HG03521 (cell line): Measurements from ENCODE around the gene LAMP2.
"Not testable (repeated sequence)": the region's sequence is repeated elsewhere in the genome, so short reads cannot be mapped to it uniquely, and the experiment has no call there.

Experiments used
- ATAC-seq: cut with Tn5 transposase; IDR thresholded peaks from one replicate; pipeline ENCODE4 v1.9.1; 2021; ENCODE audit warnings: mild to moderate bottlenecking, moderate library complexity; ENCODE audit not compliant: unreplicated experiment

LAMP2 gene

GRCh38 chrX:120468825-120469525 lies at the start of gene LAMP2:
TSS of gene LAMP2 (minus strand) at chrX:120469296. CDS start at chrX:120469169, 127 bp downstream.
- ATAC-seq: peak; percentile 95

GRCh38 chrX:120517936-120518335 lies 48.8 kb upstream of the LAMP2 start:
- no peak for ATAC-seq

- ATAC-seq: no peak
Observed at GRCh38 chrX:120514236-120514635, 45.1 kb upstream of the LAMP2 start.

- no peak for ATAC-seq
Observed at GRCh38 chrX:120512627-120513026, 43.5 kb upstream of the LAMP2 start.

- no peak for ATAC-seq
Observed at GRCh38 chrX:120512222-120512621, 43.1 kb upstream of the LAMP2 start.

- no peak for ATAC-seq
Observed at GRCh38 chrX:120504569-120504968, 35.5 kb upstream of the LAMP2 start.

- no peak for ATAC-seq
Observed at GRCh38 chrX:120499301-120500072, 30.4 kb upstream of the LAMP2 start.

- not testable (repeated sequence) for ATAC-seq
Observed at GRCh38 chrX:120490119-120490518, 21.0 kb upstream of the LAMP2 start.

GRCh38 chrX:120486786-120487185 lies 17.7 kb upstream of the LAMP2 start:
- ATAC-seq: no peak

- peak; percentile 69 for ATAC-seq
Observed at GRCh38 chrX:120485638-120486520, 16.8 kb upstream of the LAMP2 start.

- no peak for ATAC-seq
Observed at GRCh38 chrX:120485315-120485637, 16.2 kb upstream of the LAMP2 start.

GRCh38 chrX:120477453-120477852 lies 8.4 kb upstream of the LAMP2 start:
- no peak for ATAC-seq

GRCh38 chrX:120476714-120477113 lies 7.6 kb upstream of the LAMP2 start:
- no peak for ATAC-seq

- ATAC-seq: not testable (repeated sequence)
Observed at GRCh38 chrX:120475447-120475846, 6.4 kb upstream of the LAMP2 start.

- ATAC-seq: no peak
Observed at GRCh38 chrX:120474085-120474484, 5.0 kb upstream of the LAMP2 start.

GRCh38 chrX:120469657-120470056 lies 561 bp upstream of the LAMP2 start:
- not testable (repeated sequence) for ATAC-seq

- no peak for ATAC-seq
Observed at GRCh38 chrX:120468479-120468824, 644 bp downstream of the LAMP2 start.

- no peak for ATAC-seq
Observed at GRCh38 chrX:120468071-120468470, 1.0 kb downstream of the LAMP2 start.

- no peak for ATAC-seq
Observed at GRCh38 chrX:120464411-120464810, 4.7 kb downstream of the LAMP2 start.

GRCh38 chrX:120463241-120463640 lies 5.9 kb downstream of the LAMP2 start:
- ATAC-seq: no peak

GRCh38 chrX:120462370-120462769 lies 6.7 kb downstream of the LAMP2 start:
- no peak for ATAC-seq

- no peak for ATAC-seq
Observed at GRCh38 chrX:120459309-120459708, 9.8 kb downstream of the LAMP2 start.
